ENCODE data around the gene RGS10.

RGS10 gene

GRCh38 chr10:119502209-119502608 is 40.3 kb downstream of the RGS10 start:
- TF ChIP-seq GATA1 (IDR thresholded peaks at IDR 0.05; ENCODE audit: low read depth, low read length) (no peak), POLR2A (IDR thresholded peaks at IDR 0.05; ENCODE audit: low read length) (no peak)
- no peak for DNase-seq

- no peak for DNase-seq
- no peak for TF ChIP-seq POLR2A (IDR thresholded peaks at IDR 0.05; ENCODE audit: low read length)
- no peak for TF ChIP-seq GATA1 (IDR thresholded peaks at IDR 0.05; ENCODE audit: low read depth, low read length)
These were observed 40.8 kb downstream of the RGS10 start for GRCh38 chr10:119501690-119502089.

- DNase-seq: no peak
- no peak for TF ChIP-seq POLR2A (IDR thresholded peaks at IDR 0.05; ENCODE audit: low read length)
- TF ChIP-seq GATA1 (IDR thresholded peaks at IDR 0.05; ENCODE audit: low read depth, low read length): no peak
These were observed 41.7 kb downstream of the RGS10 start for GRCh38 chr10:119500821-119501220.

GRCh38 chr10:119500123-119500795 is 42.3 kb downstream of the RGS10 start:
- TF ChIP-seq POLR2A (IDR thresholded peaks at IDR 0.05; ENCODE audit: low read length) (no peak), GATA1 (IDR thresholded peaks at IDR 0.05; ENCODE audit: low read depth, low read length) (no peak)
- no peak for DNase-seq

DNA sequence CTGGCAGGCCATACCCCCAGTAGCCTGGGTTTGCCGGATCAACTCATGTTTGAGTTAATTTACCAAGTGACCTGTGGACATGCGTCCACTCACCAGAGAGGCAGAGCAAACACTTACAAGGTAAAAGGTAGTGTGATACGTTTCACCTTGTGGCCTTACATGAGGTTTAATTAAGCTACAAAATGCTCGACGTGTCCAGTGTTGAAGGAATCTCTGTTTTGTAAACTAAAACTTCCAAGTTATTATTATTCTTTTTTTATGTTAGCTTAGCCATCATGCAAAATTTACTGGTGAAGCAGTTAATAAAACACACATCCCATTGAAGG is 42.9 kb downstream of the RGS10 start:
- no peak for DNase-seq
- no peak for TF ChIP-seq GATA1 (IDR thresholded peaks at IDR 0.05; ENCODE audit: low read depth, low read length)
- TF ChIP-seq POLR2A (IDR thresholded peaks at IDR 0.05; ENCODE audit: low read length): no peak

- TF ChIP-seq POLR2A (IDR thresholded peaks at IDR 0.05; ENCODE audit: low read length) (no peak), GATA1 (IDR thresholded peaks at IDR 0.05; ENCODE audit: low read depth, low read length) (no peak)
- no peak for DNase-seq
These were observed 43.4 kb downstream of the RGS10 start for GRCh38 chr10:119498889-119499676.

GRCh38 chr10:119497243-119497642 is 45.3 kb downstream of the RGS10 start:
- TF ChIP-seq POLR2A (IDR thresholded peaks at IDR 0.05; ENCODE audit: low read length): no peak
- no peak for TF ChIP-seq GATA1 (IDR thresholded peaks at IDR 0.05; ENCODE audit: low read depth, low read length)
- no peak for DNase-seq

GRCh38 chr10:119496273-119496672 is 46.2 kb downstream of the RGS10 start:
- DNase-seq: no peak
- TF ChIP-seq GATA1 (IDR thresholded peaks at IDR 0.05; ENCODE audit: low read depth, low read length): no peak
- TF ChIP-seq POLR2A (IDR thresholded peaks at IDR 0.05; ENCODE audit: low read length): no peak

- DNase-seq: peak; percentile 62 to 72
- no peak for TF ChIP-seq POLR2A (IDR thresholded peaks at IDR 0.05; ENCODE audit: low read length)
- TF ChIP-seq GATA1 (IDR thresholded peaks at IDR 0.05; ENCODE audit: low read depth, low read length): no peak
These were observed 47.0 kb downstream of the RGS10 start for GRCh38 chr10:119495545-119495944.

DNA sequence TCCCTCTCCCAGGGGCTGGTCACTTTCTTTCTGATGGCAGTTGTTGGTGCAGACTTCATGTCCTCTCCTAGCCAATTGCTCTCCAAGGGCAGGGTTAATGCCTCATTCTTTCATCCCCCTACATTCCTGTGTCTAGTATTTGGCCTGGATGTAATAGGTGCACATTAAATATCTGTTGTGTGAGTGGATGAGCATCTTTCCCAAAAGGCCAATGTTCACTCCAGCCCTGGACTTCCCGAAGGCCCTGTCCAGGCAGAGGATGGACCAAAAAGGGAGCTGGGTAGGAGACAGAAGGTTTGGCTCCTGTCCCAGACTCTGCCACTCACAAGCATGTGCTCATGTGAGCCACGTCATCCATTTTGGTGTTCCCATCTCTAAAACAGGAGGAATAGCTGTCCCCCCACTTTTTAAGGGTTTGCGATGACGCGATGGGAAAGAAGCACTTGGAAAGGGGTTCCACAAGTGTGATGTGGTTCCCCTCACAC is 47.5 kb downstream of the RGS10 start:
- no peak for DNase-seq
- TF ChIP-seq POLR2A (IDR thresholded peaks at IDR 0.05; ENCODE audit: low read length): no peak
- TF ChIP-seq GATA1 (IDR thresholded peaks at IDR 0.05; ENCODE audit: low read depth, low read length): no peak

GRCh38 chr10:119494236-119495020 is 48.1 kb downstream of the RGS10 start:
- TF ChIP-seq GATA1 (IDR thresholded peaks at IDR 0.05; ENCODE audit: low read depth, low read length) (no peak), POLR2A (IDR thresholded peaks at IDR 0.05; ENCODE audit: low read length) (no peak)

DNA sequence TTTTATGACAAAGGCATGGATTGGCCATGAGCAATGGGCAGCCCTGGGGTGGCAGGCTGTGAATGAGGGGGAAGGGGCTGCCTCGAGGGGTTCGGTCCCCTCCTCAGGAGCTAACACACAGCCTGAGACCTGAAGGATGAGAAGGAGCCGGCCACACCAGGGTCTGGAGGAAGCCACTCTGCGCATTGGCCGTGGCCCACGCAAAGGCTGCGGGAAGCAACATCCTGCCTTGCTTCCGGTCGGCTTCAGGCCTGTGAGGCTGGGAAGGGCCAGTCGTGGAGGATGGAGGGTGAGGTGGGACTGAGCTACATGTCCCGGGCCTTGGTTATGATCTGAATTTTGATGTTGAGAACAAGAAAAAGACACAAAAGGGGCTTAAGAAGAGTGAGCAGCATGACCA is 49.4 kb downstream of the RGS10 start:
- no peak for DNase-seq
- TF ChIP-seq POLR2A (IDR thresholded peaks at IDR 0.05; ENCODE audit: low read length) (no peak), GATA1 (IDR thresholded peaks at IDR 0.05; ENCODE audit: low read depth, low read length) (no peak)

More at GRCh38 chr10:119494236-119495020, 48.1 kb downstream of the RGS10 start:
- DNase-seq: no peak

DNA sequence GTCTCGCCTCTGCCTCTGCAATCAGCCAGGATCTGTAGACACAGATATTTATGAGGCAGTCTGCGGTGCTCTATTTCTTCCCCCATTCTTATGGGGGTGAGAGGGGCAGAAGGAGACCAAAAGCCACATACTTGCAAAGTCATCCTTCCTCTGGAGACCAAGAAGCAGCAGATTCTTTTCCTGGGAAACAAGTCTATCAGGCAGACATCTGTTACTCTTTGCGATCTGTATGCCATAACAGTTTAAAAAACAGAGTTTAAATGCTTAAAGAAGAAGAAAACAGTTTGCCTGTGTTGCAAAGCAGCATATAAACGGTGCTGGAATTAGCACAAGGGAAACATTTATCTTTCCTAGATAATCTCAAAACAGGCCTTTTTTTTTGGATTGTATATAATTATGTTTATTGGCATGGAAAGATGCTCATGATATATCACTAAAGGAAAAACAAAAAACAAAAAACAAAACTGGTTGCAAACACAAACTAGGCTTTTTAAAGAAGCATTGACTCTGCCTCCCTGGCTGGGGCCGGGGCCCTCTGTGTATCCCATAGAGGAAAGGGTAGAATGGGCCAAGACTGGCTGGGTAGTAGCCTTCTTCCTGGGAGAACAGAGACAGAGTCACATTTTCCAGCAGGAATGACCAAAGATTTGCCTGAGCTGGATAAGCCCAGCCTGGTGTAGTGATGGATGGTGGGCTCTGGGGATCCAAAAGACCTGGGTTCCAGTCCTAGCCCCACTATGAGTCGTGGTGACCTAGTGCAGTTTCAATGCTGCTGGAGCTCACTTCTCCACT is 50.4 kb downstream of the RGS10 start:
- TF ChIP-seq POLR2A (IDR thresholded peaks at IDR 0.05; ENCODE audit: low read length) (no peak), GATA1 (IDR thresholded peaks at IDR 0.05; ENCODE audit: low read depth, low read length) (no peak)
- no peak for DNase-seq
